HG02623 (cell line): ENCODE results near the gene FBXL5.

Source experiments
- ATAC-seq: cut with Tn5 transposase; IDR thresholded peaks from one replicate; pipeline ENCODE4 v1.9.1; 2021; ENCODE audit warnings: moderate library complexity; ENCODE audit not compliant: unreplicated experiment

FBXL5 gene

GRCh38 chr4:15563871-15564270 is 91.3 kb downstream of the FBXL5 start:
- ATAC-seq = no peak

- ATAC-seq = no peak
Measured at GRCh38 chr4:15562623-15563022, 92.5 kb downstream of the FBXL5 start.

- no peak for ATAC-seq
Measured at GRCh38 chr4:15562114-15562513, 93.0 kb downstream of the FBXL5 start.

- no peak for ATAC-seq
Measured at GRCh38 chr4:15558561-15558960, 96.6 kb downstream of the FBXL5 start.

- no peak for ATAC-seq
Measured at GRCh38 chr4:15557786-15558550, 97.2 kb downstream of the FBXL5 start.

GRCh38 chr4:15556511-15557092 is 98.6 kb downstream of the FBXL5 start:
- ATAC-seq = no peak
